Activated CD4-positive, alpha-beta T cell treated with anti-CD3 and anti-CD28 coated beads, Interleukin-2, amount 50 U/mL, for 1 hour (primary cell): ENCODE results near the gene NCAPD3.
"Not testable (repeated sequence)": the region's sequence is repeated elsewhere in the genome, so short reads cannot be mapped to it uniquely, and the experiment has no call there.

ENCODE experiments used
- DNase-seq: peaks from one replicate; pipeline ENCODE4 v3.0.0-alpha.2; 2020

Gene NCAPD3

GRCh38 chr11:134223836-134224709 lies at the start of gene NCAPD3, which contains the start of gene VPS26B:
TSS of gene NCAPD3 (minus strand) at chr11:134223967. CDS start at chr11:134223926, 41 bp downstream.
TSS of gene VPS26B (plus strand) at chr11:134224671. CDS start at chr11:134225123, 452 bp downstream.
- DNase-seq = peak; percentile 96

- no peak for DNase-seq
Observed at GRCh38 chr11:134273317-134273712, 49.5 kb upstream of the NCAPD3 start.

- no peak for DNase-seq
Observed at GRCh38 chr11:134272381-134273316, 48.9 kb upstream of the NCAPD3 start.

GRCh38 chr11:134271978-134272377 lies 48.2 kb upstream of the NCAPD3 start:
- no peak for DNase-seq

- no peak for DNase-seq
Observed at GRCh38 chr11:134270250-134270714, 46.5 kb upstream of the NCAPD3 start.

- DNase-seq = no peak
Observed at GRCh38 chr11:134267966-134268365, 44.2 kb upstream of the NCAPD3 start.

GRCh38 chr11:134267461-134267860 lies 43.7 kb upstream of the NCAPD3 start:
- DNase-seq = no peak

- DNase-seq = no peak
Observed at GRCh38 chr11:134266841-134267251, 43.1 kb upstream of the NCAPD3 start.

- no peak for DNase-seq
Observed at GRCh38 chr11:134266440-134266839, 42.7 kb upstream of the NCAPD3 start.

GRCh38 chr11:134264966-134265764 lies 41.4 kb upstream of the NCAPD3 start:
- DNase-seq = no peak

GRCh38 chr11:134261626-134262488 lies 38.1 kb upstream of the NCAPD3 start:
- DNase-seq = peak; percentile 28

GRCh38 chr11:134260983-134261382 lies 37.2 kb upstream of the NCAPD3 start:
- DNase-seq = no peak

- DNase-seq = no peak
Observed at GRCh38 chr11:134260503-134260902, 36.7 kb upstream of the NCAPD3 start.

GRCh38 chr11:134258577-134258976 lies 34.8 kb upstream of the NCAPD3 start:
- no peak for DNase-seq

GRCh38 chr11:134257101-134257500 lies 33.3 kb upstream of the NCAPD3 start:
- DNase-seq = no peak

- DNase-seq = not testable (repeated sequence)
Observed at GRCh38 chr11:134255184-134255561, 31.4 kb upstream of the NCAPD3 start.

GRCh38 chr11:134254433-134255183 lies 30.8 kb upstream of the NCAPD3 start:
- DNase-seq = no peak

- DNase-seq = peak; percentile 95
Observed at GRCh38 chr11:134253188-134253993, 29.6 kb upstream of the NCAPD3 start, which contains the start of the genes ACAD8 and THYN1. TSS of gene ACAD8 (plus strand) at chr11:134253568. CDS start at chr11:134253601, 33 bp downstream. TSS of gene THYN1 (minus strand) at chr11:134253352. CDS start at chr11:134252882, 470 bp downstream.
